H9 (cell line): ENCODE results near the gene STYK1. TPM values are rescaled to one million over a fixed set of nuclear protein-coding genes. Genes with fewer than 3 reads are reported as not detected.

Experiments used
- DNase-seq: peaks from one replicate; pipeline ENCODE4 v3.0.0-alpha.2; 2017
- H2AFZ ChIP-seq: one replicate; pipeline ENCODE4 v1.6.1; 2013; ENCODE audit warnings: mild to moderate bottlenecking, low read length, control low read depth, moderate library complexity
- H2AK5ac ChIP-seq: 2 replicates; pipeline ENCODE4 v1.6.1; 2013; ENCODE audit warnings: low read length, control low read depth, mixed read lengths; ENCODE audit not compliant: insufficient read length
- H2BK120ac ChIP-seq: one replicate; pipeline ENCODE4 v1.6.1; 2013; ENCODE audit warnings: low read depth, mild to moderate bottlenecking, low read length, control low read depth, inconsistent platforms; ENCODE audit not compliant: poor library complexity, severe bottlenecking
- H2BK12ac ChIP-seq: 2 replicates; pipeline ENCODE4 v1.6.1; 2013; ENCODE audit warnings: low read length, control low read depth, mixed read lengths, low read depth; ENCODE audit not compliant: insufficient read length
- H2BK15ac ChIP-seq: 2 replicates; pipeline ENCODE4 v1.6.1; 2013; ENCODE audit warnings: low read depth, low read length, control low read depth
- H2BK20ac ChIP-seq: one replicate; pipeline ENCODE4 v1.6.1; 2013; ENCODE audit warnings: low read depth, mild to moderate bottlenecking, low read length, control low read depth, inconsistent platforms; ENCODE audit not compliant: poor library complexity, severe bottlenecking
- H2BK5ac ChIP-seq: 2 replicates; pipeline ENCODE4 v1.6.1; 2013; ENCODE audit warnings: low read length, control low read depth, mixed read lengths; ENCODE audit not compliant: insufficient read length
- H3K14ac ChIP-seq: 2 replicates; pipeline ENCODE4 v1.6.1; 2013; ENCODE audit warnings: low read length, control low read depth; ENCODE audit not compliant: insufficient read depth
- H3K18ac ChIP-seq: 2 replicates; pipeline ENCODE4 v1.6.1; 2013; ENCODE audit warnings: low read depth, mild to moderate bottlenecking, mixed read lengths, low read length, control low read depth; ENCODE audit not compliant: insufficient read length
- H3K23ac ChIP-seq: 2 replicates; pipeline ENCODE4 v1.6.1; 2013; ENCODE audit warnings: low read length, control low read depth, mixed read lengths, low read depth; ENCODE audit not compliant: insufficient read length
- H3K23me2 ChIP-seq: 2 replicates; pipeline ENCODE4 v1.6.1; 2013; ENCODE audit warnings: low read depth, mild to moderate bottlenecking, mixed read lengths, low read length, control low read depth; ENCODE audit not compliant: insufficient read length, poor library complexity, severe bottlenecking
- H3K27ac ChIP-seq: 2 replicates; pipeline ENCODE4 v1.5.1; 2013; ENCODE audit warnings: low read length, control low read depth, mixed read lengths, low read depth; ENCODE audit not compliant: insufficient read length
- H3K27me3 ChIP-seq: 2 replicates; pipeline ENCODE4 v1.6.1; 2013; ENCODE audit warnings: low read length, control low read depth, inconsistent platforms; ENCODE audit not compliant: insufficient read depth
- H3K4ac ChIP-seq: 2 replicates; pipeline ENCODE4 v1.6.1; 2013; ENCODE audit warnings: low read depth, mild to moderate bottlenecking, control low read depth, inconsistent platforms, low read length, moderate library complexity
- H3K4me1 ChIP-seq: 2 replicates; pipeline ENCODE4 v1.6.1; 2013; ENCODE audit warnings: low read length, control low read depth, inconsistent platforms; ENCODE audit not compliant: insufficient read depth
- H3K4me2 ChIP-seq: 2 replicates; pipeline ENCODE4 v1.6.1; 2013; ENCODE audit warnings: low read length, control low read depth, mixed read lengths; ENCODE audit not compliant: insufficient read length, insufficient read depth
- H3K56ac ChIP-seq: 2 replicates; pipeline ENCODE4 v1.6.1; 2013; ENCODE audit warnings: low read depth, mild to moderate bottlenecking, mixed read lengths, low read length, control low read depth; ENCODE audit not compliant: insufficient read length
- H3K79me1 ChIP-seq: 2 replicates; pipeline ENCODE4 v1.6.1; 2013; ENCODE audit warnings: low read depth, mild to moderate bottlenecking, moderate library complexity, low read length, control low read depth, inconsistent platforms; ENCODE audit not compliant: insufficient read depth, poor library complexity, severe bottlenecking
- H3K79me2 ChIP-seq: 2 replicates; pipeline ENCODE4 v1.6.1; 2013; ENCODE audit warnings: low read length, control low read depth, inconsistent platforms; ENCODE audit not compliant: insufficient read depth
- H3K9ac ChIP-seq: 2 replicates; pipeline ENCODE4 v1.6.1; 2013; ENCODE audit warnings: low read length, control low read depth, mixed read lengths; ENCODE audit not compliant: insufficient read length; ENCODE audit errors: extremely low read depth
- H3K9me3 ChIP-seq: one replicate; pipeline ENCODE4 v1.6.1; 2013; ENCODE audit warnings: low read depth, low read length, inconsistent platforms; ENCODE audit not compliant: control insufficient read depth
- H3T11ph ChIP-seq: one replicate; pipeline ENCODE4 v1.6.1; 2013; ENCODE audit warnings: mild to moderate bottlenecking, low read length, control low read depth, inconsistent platforms
- H4K20me1 ChIP-seq: one replicate; pipeline ENCODE4 v1.6.1; 2013; ENCODE audit not compliant: control insufficient read depth, insufficient read length, insufficient read depth
- H4K5ac ChIP-seq: 2 replicates; pipeline ENCODE4 v1.6.1; 2013; ENCODE audit warnings: low read depth, mild to moderate bottlenecking, mixed read lengths, low read length, control low read depth; ENCODE audit not compliant: insufficient read length
- H4K8ac ChIP-seq: replicated peaks from 2 replicates; pipeline ENCODE4 v1.6.1; 2013; ENCODE audit warnings: low read length, control low read depth, mixed read lengths, low read depth; ENCODE audit not compliant: insufficient read length
- H4K91ac ChIP-seq: 2 replicates; pipeline ENCODE4 v1.6.1; 2013; ENCODE audit warnings: low read depth, mild to moderate bottlenecking, moderate library complexity, mixed read lengths, low read length, control low read depth; ENCODE audit not compliant: insufficient read length
- H3K27ac Mint-ChIP-seq, 3 experiments: 2 replicates in 2 of 3; 3 replicates in 1 of 3; pipeline ENCODE4 v1.8.0; 2020 to 2021; ENCODE audit warnings: mixed read lengths in 3 of 3, mild to moderate bottlenecking in 1 of 3, moderate library complexity in 1 of 3
- H3K27me3 Mint-ChIP-seq: 2 replicates; pipeline ENCODE4 v1.8.0; 2021; ENCODE audit warnings: low read depth, mild to moderate bottlenecking, moderate library complexity, mixed read lengths
- H3K36me3 Mint-ChIP-seq, 3 experiments: 2 replicates in 2 of 3; 3 replicates in 1 of 3; pipeline ENCODE4 v1.8.0; 2020 to 2021; ENCODE audit warnings: low read depth in 3 of 3, mixed read lengths in 3 of 3; ENCODE audit not compliant: insufficient read depth in 1 of 3
- H3K4me1 Mint-ChIP-seq, 2 experiments: 2 replicates each; pipeline ENCODE4 v1.8.0; 2020; ENCODE audit warnings: mixed read lengths in 2 of 2
- H3K4me3 Mint-ChIP-seq, 2 experiments: 2 replicates in 1 of 2; 3 replicates in 1 of 2; pipeline ENCODE4 v1.8.0; 2020 to 2021; ENCODE audit warnings: mild to moderate bottlenecking in 2 of 2, mixed read lengths in 2 of 2, moderate library complexity in 1 of 2
- H3K9me3 Mint-ChIP-seq, 2 experiments: 2 replicates in 1 of 2; 3 replicates in 1 of 2; pipeline ENCODE4 v1.8.0; 2020; ENCODE audit warnings: mild to moderate bottlenecking in 2 of 2, mixed read lengths in 2 of 2, moderate library complexity in 1 of 2
- CTCF ChIP-seq: fragments of 200-600 bp; sonication (generic); conservative IDR thresholded peaks from 3 replicates; pipeline ENCODE4 v1.8.0; 2021; ENCODE audit warnings: antibody characterized with exemption, mild to moderate bottlenecking
- WGBS: extraction: QIAGEN DNeasy Blood & Tissue Kit; methylation state at CpG from one replicate; pipeline ENCODE4 v1.1.7; 2013; ENCODE audit warnings: missing lambda C conversion rate, low lambda C conversion rate, mixed read lengths; ENCODE audit not compliant: insufficient read length; ENCODE audit errors: extremely low coverage; 5-methylcytosine and 5-hydroxymethylcytosine counted together
- total RNA-seq: library from RNA; stranded (reverse); gene quantifications from 2 replicates; pipeline ENCODE4 v1.2.1, GENCODE V29; 2021

The STYK1 gene
- total RNA-seq, 1 experiment from 2014 or later = 0.37 TPM

- Histone ChIP-seq H4K20me1 (no peaks in the 10 kb centered on the region), H2BK12ac (no peak overlapping the region), H2BK120ac (no peak overlapping the region), H2AFZ (no peak overlapping the region), H2BK15ac (no peak overlapping the region), H2BK5ac (no peak overlapping the region), H3K79me2 (no peaks in the 10 kb centered on the region), H2BK20ac (no peak overlapping the region), H3K27ac (no peak overlapping the region), H3K9me3 (no peaks in the 10 kb centered on the region), H3K9ac (no peak overlapping the region), H3K56ac (no peak overlapping the region), H3K4me2 (no peak overlapping the region), H3K79me1 (no peaks in the 10 kb centered on the region), H3T11ph (no peak overlapping the region), H3K23me2 (no peaks in the 10 kb centered on the region), H4K8ac (no peak overlapping the region), H3K4ac (no peak overlapping the region), H3K18ac (no peak overlapping the region), H3K4me1 (no peaks in the 10 kb centered on the region), H4K5ac (no peak overlapping the region), H3K23ac (no peak overlapping the region), H3K14ac (no peak overlapping the region), H2AK5ac (no peak overlapping the region), H4K91ac (no peak overlapping the region), H3K27me3 (no peaks in the 10 kb centered on the region)
- no peak overlapping the region for H3K4me3 Mint-ChIP-seq
- H3K27ac Mint-ChIP-seq = no peak overlapping the region
- no peaks in the 10 kb centered on the region for H3K9me3 Mint-ChIP-seq
- WGBS = no CpG with 5 or more reads among the region's 3 CpGs
- no peak for DNase-seq
- no peaks in the 10 kb centered on the region for H3K27me3 Mint-ChIP-seq
- no peak for TF ChIP-seq CTCF
- H3K36me3 Mint-ChIP-seq = no peaks in the 10 kb centered on the region
- H3K4me1 Mint-ChIP-seq = peaks cover 10% of the 10 kb centered on the region in 2 experiments
Measured at GRCh38 chr12:10633541-10633940, 40.3 kb downstream of the STYK1 start.
